Medulla oblongata (tissue), 1 donor: ENCODE results near the gene ENAH.
A peak's percentile ranks its signal among the peaks of the same experiment; 100 is the strongest.
"Not testable (repeated sequence)": the region's sequence is repeated elsewhere in the genome, so short reads cannot be mapped to it uniquely, and the experiment has no call there.

Source experiments
- DNase-seq: peaks from one replicate; pipeline ENCODE4 v3.0.0-alpha.2; 2015; ENCODE audit errors: extremely low spot score

Gene ENAH

DNA sequence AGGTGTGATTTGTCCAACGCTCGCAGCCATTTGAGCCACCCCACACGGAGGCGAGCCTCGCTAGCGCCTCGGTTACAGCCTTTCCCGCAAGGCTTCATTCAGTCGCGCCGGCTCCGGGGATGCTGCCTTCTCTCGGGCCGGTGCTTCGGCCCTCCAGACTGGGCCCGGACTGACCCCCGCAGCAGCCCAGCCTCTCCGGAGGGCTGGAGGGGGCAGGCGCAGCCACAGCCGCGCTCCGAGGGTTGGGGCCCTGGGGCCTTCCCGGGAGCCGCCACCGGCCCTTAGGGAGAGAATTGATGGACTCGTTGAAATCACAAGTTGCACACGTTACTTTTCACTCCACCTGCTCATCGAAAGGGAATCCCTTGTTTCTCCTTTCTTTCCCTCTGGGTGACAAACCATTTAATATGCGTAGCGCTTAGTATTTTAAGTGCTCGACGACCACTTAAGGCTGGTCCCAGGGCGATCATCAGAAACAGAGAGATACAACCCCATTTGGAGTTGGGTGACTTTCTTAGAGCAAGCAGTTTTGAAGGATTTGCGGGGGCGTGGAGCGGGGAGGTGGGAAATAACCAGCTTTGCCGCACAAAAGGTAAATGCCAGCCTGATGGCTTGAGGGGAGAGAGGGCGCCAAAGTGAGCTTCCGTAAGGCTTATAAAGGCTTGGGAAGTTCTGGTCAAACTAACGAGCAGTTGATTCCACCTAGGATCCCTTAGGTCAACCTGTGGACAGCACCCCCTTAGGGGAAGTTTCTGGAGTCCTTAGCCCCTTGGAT is 24.6 kb upstream of the ENAH start:
- no peak for DNase-seq

GRCh38 chr1:225674381-225674780 is 21.5 kb upstream of the ENAH start:
- no peak for DNase-seq

GRCh38 chr1:225670806-225671733 is 18.1 kb upstream of the ENAH start:
- DNase-seq: no peak

GRCh38 chr1:225670356-225670755 is 17.4 kb upstream of the ENAH start:
- no peak for DNase-seq

GRCh38 chr1:225668222-225668621 is 15.3 kb upstream of the ENAH start:
- DNase-seq: no peak

DNA sequence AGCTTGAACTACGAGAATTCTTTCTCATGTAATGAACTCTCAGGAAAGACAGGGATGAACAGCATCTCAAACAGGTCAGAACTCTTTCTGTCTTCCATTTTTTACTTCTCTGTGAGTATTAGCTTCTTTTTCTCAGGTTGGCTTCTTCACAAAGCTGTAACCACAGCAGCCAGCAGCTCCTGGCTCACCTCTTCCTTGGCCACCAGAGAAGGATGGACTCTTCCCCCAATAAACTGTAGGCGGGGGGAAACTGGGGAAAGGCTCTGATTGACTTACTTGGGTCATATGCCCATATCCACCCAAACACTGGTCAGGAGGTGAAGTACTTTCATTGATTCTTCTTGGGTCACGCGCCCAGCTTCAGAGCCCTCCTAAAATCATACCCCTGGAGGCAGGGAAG is 14.4 kb upstream of the ENAH start:
- DNase-seq: no peak

- DNase-seq: no peak
These were observed 13.6 kb upstream of the ENAH start for GRCh38 chr1:225666495-225666894.

DNA sequence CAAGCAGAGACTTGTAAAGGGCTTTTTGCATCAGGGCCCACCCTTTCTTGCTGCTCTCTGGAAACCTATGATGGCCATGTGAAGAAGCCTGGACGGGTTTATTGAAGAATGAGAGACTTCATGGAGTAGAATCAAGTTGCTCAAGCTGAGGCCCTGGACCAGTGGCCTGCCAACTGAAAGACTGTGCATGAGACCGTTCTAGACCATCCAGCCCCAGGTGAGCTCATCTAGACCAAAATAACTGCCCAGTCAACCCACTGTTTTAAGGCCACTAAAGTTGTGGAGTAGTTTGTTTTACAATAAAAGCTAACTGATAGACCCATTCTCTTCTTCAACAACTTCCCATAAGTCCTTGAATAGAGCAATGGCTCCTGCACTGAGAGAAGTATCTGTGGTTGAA is 11.8 kb upstream of the ENAH start:
- no peak for DNase-seq

DNA sequence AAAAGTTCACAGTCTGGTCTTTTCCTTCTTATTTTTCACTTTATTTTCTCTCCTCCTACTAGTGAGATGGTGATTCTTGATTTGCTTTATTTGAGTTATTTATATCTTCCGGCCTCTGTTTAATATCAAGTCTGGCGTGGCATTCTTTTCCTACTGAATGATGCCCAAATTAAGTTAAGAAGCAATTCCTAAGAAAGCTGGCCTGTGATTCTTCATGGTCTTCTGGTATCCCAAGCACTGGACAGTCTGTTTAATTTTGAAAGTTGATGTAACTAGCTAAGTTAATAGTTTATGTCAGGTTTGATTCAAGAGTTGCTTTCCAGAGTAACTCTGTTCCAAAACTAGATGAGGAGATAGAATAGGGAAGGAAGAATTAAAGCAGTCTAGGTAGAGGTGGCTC is 9.2 kb upstream of the ENAH start:
- DNase-seq: no peak

DNA sequence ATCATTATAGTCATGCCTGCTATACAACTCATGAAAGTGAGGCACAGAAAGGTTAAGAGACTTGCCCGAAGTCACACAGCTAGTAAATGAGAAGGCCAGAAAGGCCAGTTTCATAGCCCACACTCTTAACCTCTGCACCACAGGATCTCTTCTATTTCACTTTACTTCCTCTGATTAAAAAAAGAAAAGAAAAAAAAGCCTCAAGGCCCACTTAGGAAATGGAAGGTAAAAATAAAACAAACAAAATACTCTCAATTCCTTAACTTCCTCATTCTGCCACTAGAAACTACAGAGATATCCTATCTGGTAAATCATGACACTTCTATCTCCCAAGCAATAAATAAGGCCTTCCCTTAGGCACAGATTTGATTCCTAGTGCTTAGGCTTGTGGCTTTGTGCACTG is 7.6 kb upstream of the ENAH start:
- peak; percentile 14 for DNase-seq

GRCh38 chr1:225658041-225658440 is 5.1 kb upstream of the ENAH start:
- no peak for DNase-seq

GRCh38 chr1:225657462-225657989 is 4.6 kb upstream of the ENAH start:
- no peak for DNase-seq

- DNase-seq: not testable (repeated sequence)
These were observed 3.3 kb upstream of the ENAH start for GRCh38 chr1:225656259-225656655.

DNA sequence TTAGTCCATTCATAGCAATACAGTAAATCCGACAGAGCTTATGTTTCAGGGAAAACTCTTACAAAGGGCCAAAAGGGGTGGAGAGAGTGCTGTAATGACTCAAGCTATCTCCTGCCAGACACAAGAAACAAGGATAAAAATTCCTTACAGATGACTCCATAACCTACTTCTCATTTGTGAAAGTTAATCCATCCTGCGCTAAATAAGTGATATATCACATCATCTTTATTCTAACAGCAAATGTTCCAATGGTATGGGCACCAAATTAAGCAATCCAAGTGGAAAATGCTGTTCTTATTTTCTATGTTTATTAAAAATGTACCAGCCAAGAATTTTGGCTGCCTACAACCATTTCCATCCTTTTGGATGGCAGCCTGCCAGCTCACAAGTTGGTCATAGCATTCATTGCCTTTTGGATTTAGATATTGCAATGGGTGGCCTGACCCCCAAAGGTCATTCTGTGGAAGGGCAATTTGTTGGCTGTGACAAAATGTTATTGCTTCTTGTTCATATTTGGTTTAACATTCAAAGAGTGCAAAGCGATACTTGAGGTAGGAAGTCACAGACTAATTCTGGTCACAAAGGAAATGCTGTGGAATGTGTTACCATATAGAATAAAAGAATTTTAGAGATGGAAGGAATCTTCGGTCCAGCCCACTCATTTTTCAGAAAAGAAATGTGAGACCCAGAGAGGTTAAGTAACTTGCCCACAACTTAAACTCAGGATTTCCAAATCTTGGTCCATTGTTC is 2.8 kb upstream of the ENAH start:
- DNase-seq: peak; percentile 63

DNA sequence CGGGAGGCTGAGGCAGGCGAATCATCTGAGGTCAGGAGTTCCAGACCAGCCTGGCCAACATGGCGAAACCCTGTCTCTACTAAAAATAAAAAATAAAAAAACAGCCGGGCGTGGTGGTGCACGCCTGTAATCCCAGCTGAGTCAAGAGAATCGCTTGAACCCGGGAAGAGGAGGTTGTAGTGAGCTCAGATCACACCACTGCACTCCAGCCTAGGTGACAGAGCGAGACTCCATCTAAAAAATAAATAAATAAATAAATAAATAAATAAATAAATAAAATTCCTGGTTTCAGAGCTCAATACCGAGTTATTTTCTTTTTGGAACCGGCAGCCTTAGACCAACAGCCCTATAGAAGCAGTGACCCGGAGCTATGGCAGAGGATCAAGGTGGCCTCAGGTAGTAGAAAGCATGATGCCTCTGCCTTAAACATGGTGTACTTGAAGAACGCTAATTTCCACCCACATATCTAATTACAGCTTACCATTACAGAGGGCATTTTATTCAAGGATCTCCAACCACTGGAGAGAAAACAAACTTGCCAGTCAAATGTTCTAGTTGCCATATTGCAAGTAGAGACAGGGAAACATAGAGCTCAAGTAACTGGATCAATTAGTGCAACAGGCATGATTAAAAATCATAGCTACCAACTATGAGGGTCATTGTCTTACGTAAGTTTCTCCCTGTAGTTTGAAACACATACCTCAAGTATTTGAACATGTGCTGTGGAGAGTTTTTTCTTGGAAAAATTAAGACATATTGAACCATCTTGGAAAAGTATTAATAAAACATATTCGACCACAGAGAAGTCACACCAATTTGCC is 2.0 kb upstream of the ENAH start:
- no peak for DNase-seq

- no peak for DNase-seq
These were observed 1.3 kb upstream of the ENAH start for GRCh38 chr1:225654277-225654597.

DNA sequence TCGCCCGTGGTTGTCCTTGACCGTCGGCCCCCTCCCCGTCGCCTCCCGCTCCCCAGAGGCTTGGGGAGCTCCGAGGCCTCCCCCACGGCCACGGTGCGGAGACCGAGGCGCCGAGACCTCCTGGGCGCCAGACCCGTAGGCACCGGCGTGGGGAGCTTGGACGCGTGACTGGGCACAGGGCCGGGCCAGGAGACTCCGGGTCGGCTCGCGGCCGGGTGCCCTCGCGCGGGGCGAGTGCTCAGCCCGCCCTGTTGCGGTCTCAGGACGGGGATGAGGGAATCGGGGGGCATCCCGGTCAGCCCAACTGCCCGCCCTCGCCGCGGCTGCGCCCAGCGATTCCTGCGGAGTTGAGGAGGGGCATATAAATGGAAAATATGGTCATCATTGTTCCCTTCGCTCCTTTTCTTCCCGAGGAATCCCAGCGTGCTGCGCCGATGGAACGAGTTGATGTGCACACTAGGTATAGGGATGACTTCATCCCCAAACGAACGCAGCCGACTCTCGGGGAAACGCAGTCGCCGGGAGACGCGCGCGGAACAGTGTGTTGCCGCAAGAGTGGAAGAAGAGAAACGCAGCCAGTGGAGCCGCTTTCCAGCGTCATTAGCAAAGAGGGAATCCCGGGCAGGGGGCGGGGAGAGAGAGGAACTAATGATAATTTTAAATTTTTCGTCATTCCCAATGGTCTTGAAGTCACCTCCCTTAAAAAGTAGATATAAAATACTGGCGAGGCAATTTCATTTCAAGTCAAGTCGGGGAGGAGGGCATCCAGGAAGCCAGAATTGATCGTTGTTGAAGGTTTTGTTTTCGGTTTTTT is 747 bp upstream of the ENAH start:
- peak; percentile 73 for DNase-seq

GRCh38 chr1:225651872-225652728 is 823 bp downstream of the ENAH start:
- peak; percentile 49 for DNase-seq

GRCh38 chr1:225651376-225651871 is 1.5 kb downstream of the ENAH start:
- peak; percentile 24 for DNase-seq
